PC-3 (cell line): ENCODE data around the gene NCDN. TPM values are rescaled to one million over a fixed set of nuclear protein-coding genes. Genes with fewer than 3 reads are reported as not detected.
"Not testable (repeated sequence)": the region's sequence is repeated elsewhere in the genome, so short reads cannot be mapped to it uniquely, and the experiment has no call there.

Experiments used
- ATAC-seq: fragments of 200-7000 bp; cut with Tn5 transposase; 2 replicates; pipeline ENCODE4 v1.9.1; 2020; ENCODE audit warnings: mild to moderate bottlenecking, moderate library complexity
- BruUV-seq: library from RNA; stranded (reverse); fragments of 400-500 nt; replicated peaks from 2 replicates; lab custom pipeline; 2021; lab: Mats Ljungman, UMichigan
- CTCF ChIA-PET: fragments of 300-600 bp; sonication (Branson Sonifier 250); formaldehyde crosslinking; loops from one replicate; lab custom pipeline; 2022; ENCODE audit warnings: antibody characterized with exemption; lab: Charles Lee
- POLR2A ChIA-PET: fragments of 300-600 bp; sonication (Branson Sonifier 250); formaldehyde crosslinking; loops from one replicate; lab custom pipeline; 2022; ENCODE audit warnings: antibody characterized with exemption; ENCODE audit not compliant: unreplicated experiment; lab: Charles Lee
- DNase-seq: peaks from one replicate; pipeline ENCODE4 v3.0.0-alpha.2; 2015
- H2AFZ ChIP-seq: fragments of 300-600 bp; sonication (generic); 2 replicates; pipeline ENCODE4 v1.6.0; 2016; ENCODE audit warnings: antibody characterized with exemption, low read length
- H3F3A ChIP-seq: fragments of 300-600 bp; sonication (generic); one replicate; pipeline ENCODE4 v1.6.0; 2017; ENCODE audit warnings: antibody characterized with exemption, low read length, control low read depth, mild to moderate bottlenecking; ENCODE audit not compliant: unreplicated experiment
- H3K27ac ChIP-seq: fragments of 300-600 bp; sonication (generic); 2 replicates; pipeline ENCODE4 v1.5.1; 2016; ENCODE audit warnings: mild to moderate bottlenecking, low read length
- H3K27me3 ChIP-seq: fragments of 300-600 bp; sonication (generic); 2 replicates; pipeline ENCODE4 v1.6.1; 2016; ENCODE audit warnings: low read length, mixed read lengths
- H3K36me3 ChIP-seq: fragments of 300-600 bp; sonication (generic); 2 replicates; pipeline ENCODE4 v1.6.1; 2016; ENCODE audit warnings: low read depth, mixed run types, low read length, mixed read lengths
- H3K4me1 ChIP-seq: fragments of 300-600 bp; sonication (generic); 2 replicates; pipeline ENCODE4 v1.5.1; 2016; ENCODE audit warnings: low read length; ENCODE audit not compliant: insufficient read depth
- H3K4me2 ChIP-seq: fragments of 300-600 bp; sonication (generic); 2 replicates; pipeline ENCODE4 v1.6.0; 2016; ENCODE audit warnings: low read length
- H3K4me3 ChIP-seq: fragments of 300-600 bp; sonication (generic); 2 replicates; pipeline ENCODE4 v1.5.1; 2016; ENCODE audit warnings: mild to moderate bottlenecking, low read length, mixed read lengths
- H3K79me2 ChIP-seq: fragments of 300-600 bp; sonication (generic); 2 replicates; pipeline ENCODE4 v1.6.1; 2017; ENCODE audit warnings: low read length, mixed read lengths
- H3K9ac ChIP-seq: fragments of 300-600 bp; sonication (generic); 2 replicates; pipeline ENCODE4 v1.6.0; 2016; ENCODE audit warnings: mild to moderate bottlenecking, low read length
- H3K9me2 ChIP-seq: fragments of 300-600 bp; sonication (generic); replicated peaks from 2 replicates; pipeline ENCODE4 v1.6.1; 2016; ENCODE audit warnings: mixed run types, low read length, mixed read lengths
- H3K9me3 ChIP-seq: fragments of 300-600 bp; sonication (generic); 2 replicates; pipeline ENCODE4 v1.6.1; 2016; ENCODE audit warnings: low read length, mixed read lengths
- H4K20me1 ChIP-seq: fragments of 300-600 bp; sonication (generic); 2 replicates; pipeline ENCODE4 v1.6.1; 2016; ENCODE audit warnings: low read length, mixed read lengths
- EZH2 ChIP-seq: fragments of 300-600 bp; sonication (generic); IDR thresholded peaks from one replicate; pipeline ENCODE4 v1.6.1; 2017; ENCODE audit warnings: antibody characterized with exemption, mild to moderate bottlenecking, low read length; ENCODE audit not compliant: unreplicated experiment
- EZH2phosphoT487 ChIP-seq: fragments of 300-600 bp; sonication (generic); IDR thresholded peaks from 2 replicates; pipeline ENCODE4 v1.6.1; 2018; ENCODE audit warnings: mild to moderate bottlenecking, antibody characterized with exemption, low read length, borderline replicate concordance
- intact Hi-C: fragments of 100-400 bp; cut with micrococcal nuclease; formaldehyde crosslinking; loops from 2 replicates; pipeline ENCODE4 v1.9.0; 2023
- total RNA-seq: library from RNA; depleted of rRNA; stranded (reverse); fragments of >200 nt; gene quantifications from 2 replicates; pipeline ENCODE4 v1.2.3, GENCODE V29; 2014
- TF ChIP-seq, protein P1 (sequence below): fragments of 300-600 bp; sonication (generic); conservative IDR thresholded peaks from 2 replicates; pipeline ENCODE4 v1.5.1; 2017; ENCODE audit warnings: antibody characterized with exemption, low read depth, mild to moderate bottlenecking, low read length

Gene NCDN
- total RNA-seq, 1 experiment from 2014 or later: 25.2 TPM

DNA sequence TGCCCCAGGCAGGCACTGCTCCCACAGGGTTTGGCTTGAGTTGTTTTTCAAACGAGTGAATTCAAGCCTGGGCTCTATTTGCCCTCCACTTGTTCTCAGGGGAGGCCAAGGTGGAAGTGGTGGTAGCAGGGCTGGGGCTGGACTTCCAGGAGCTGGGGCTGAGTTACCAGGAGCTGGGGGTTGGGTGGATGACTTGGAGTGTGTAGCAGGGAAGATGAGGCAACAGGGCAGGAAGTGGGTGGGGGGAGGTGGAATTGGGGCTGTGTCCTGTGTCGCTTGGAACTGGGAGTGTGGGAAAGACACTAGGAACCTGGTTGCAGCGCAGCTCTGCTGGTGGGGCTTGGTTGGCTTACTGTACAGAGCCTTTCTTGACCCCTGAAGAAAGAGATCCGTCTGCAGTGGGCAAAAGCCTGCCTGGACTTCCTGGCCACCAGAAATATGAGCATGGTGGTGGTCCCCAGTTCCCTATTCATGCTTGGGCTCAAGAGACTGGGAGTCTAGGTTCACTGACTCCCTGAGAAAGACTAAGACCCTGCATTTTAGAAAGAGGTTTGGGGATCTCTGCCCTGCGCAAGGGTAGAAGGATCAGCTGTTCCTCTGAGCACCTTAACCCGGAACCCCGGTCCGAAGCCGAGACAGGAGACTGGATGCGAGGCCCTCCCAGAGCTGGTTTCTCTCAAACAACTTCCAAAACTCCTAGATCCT, 18.6 kb downstream of the NCDN start:
- Histone ChIP-seq H4K20me1 (no peaks in the 10 kb centered on the region), H3F3A (no peaks in the 10 kb centered on the region), H3K9me3 (no peaks in the 10 kb centered on the region), H3K9ac (no peak overlapping the region), H3K9me2 (no peaks in the 10 kb centered on the region), H3K4me3 (no peak overlapping the region), H3K36me3 (no peaks in the 10 kb centered on the region), H2AFZ (no peak overlapping the region), H3K27ac (no peak overlapping the region), H3K27me3 (no peaks in the 10 kb centered on the region), H3K4me1 (peaks cover 4% of the 10 kb centered on the region; the same call in 1 of the 2 replicates), H3K79me2 (no peaks in the 10 kb centered on the region), H3K4me2 (no peak overlapping the region)
- ATAC-seq (no peak), DNase-seq (no peak)
- no TSS peak for BruUV-seq
- ChIA-PET POLR2A (no interaction called here), CTCF (no interaction called here)
- TF ChIP-seq EZH2phosphoT487: no peak
- TF ChIP-seq EZH2: no peak
- TF ChIP-seq, protein P1, sequence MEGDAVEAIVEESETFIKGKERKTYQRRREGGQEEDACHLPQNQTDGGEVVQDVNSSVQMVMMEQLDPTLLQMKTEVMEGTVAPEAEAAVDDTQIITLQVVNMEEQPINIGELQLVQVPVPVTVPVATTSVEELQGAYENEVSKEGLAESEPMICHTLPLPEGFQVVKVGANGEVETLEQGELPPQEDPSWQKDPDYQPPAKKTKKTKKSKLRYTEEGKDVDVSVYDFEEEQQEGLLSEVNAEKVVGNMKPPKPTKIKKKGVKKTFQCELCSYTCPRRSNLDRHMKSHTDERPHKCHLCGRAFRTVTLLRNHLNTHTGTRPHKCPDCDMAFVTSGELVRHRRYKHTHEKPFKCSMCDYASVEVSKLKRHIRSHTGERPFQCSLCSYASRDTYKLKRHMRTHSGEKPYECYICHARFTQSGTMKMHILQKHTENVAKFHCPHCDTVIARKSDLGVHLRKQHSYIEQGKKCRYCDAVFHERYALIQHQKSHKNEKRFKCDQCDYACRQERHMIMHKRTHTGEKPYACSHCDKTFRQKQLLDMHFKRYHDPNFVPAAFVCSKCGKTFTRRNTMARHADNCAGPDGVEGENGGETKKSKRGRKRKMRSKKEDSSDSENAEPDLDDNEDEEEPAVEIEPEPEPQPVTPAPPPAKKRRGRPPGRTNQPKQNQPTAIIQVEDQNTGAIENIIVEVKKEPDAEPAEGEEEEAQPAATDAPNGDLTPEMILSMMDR: no peak
- intact Hi-C loops: no loop called here

DNA sequence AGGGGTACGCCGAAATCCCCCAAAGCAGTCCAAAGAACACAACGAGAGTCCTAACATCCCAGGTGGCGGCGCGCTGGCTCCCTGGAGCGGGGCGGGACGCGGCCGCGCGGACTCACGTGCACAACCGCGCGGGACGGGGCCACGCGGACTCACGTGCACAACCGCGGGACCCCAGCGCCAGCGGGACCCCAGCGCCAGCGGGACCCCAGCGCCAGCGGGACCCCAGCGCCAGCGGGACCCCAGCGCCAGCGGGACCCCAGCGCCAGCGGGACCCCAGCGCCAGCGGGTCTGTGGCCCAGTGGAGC, 19.1 kb downstream of the NCDN start:
- DNase-seq, intact Hi-C loops: not testable (repeated sequence)

DNA sequence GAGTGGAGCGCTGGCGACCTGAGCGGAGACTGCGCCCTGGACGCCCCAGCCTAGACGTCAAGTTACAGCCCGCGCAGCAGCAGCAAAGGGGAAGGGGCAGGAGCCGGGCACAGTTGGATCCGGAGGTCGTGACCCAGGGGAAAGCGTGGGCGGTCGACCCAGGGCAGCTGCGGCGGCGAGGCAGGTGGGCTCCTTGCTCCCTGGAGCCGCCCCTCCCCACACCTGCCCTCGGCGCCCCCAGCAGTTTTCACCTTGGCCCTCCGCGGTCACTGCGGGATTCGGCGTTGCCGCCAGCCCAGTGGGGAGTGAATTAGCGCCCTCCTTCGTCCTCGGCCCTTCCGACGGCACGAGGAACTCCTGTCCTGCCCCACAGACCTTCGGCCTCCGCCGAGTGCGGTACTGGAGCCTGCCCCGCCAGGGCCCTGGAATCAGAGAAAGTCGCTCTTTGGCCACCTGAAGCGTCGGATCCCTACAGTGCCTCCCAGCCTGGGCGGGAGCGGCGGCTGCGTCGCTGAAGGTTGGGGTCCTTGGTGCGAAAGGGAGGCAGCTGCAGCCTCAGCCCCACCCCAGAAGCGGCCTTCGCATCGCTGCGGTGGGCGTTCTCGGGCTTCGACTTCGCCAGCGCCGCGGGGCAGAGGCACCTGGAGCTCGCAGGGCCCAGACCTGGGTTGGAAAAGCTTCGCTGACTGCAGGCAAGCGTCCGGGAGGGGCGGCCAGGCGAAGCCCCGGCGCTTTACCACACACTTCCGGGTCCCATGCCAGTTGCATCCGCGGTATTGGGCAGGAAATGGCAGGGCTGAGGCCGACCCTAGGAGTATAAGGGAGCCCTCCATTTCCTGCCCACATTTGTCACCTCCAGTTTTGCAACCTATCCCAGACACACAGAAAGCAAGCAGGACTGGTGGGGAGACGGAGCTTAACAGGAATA, 19.7 kb downstream of the NCDN start:
- H3K4me2 ChIP-seq: no peak overlapping the region
- no peaks in the 10 kb centered on the region for H3F3A ChIP-seq
- no peaks in the 10 kb centered on the region for H4K20me1 ChIP-seq
- POLR2A ChIA-PET: no interaction called here
- CTCF ChIA-PET: no interaction called here
- no peaks in the 10 kb centered on the region for H3K9me2 ChIP-seq
- H3K27me3 ChIP-seq: no peaks in the 10 kb centered on the region
- H3K36me3 ChIP-seq: no peaks in the 10 kb centered on the region
- no peak overlapping the region for H2AFZ ChIP-seq
- H3K4me1 ChIP-seq: peaks cover 4% of the 10 kb centered on the region; the same call in 1 of the 2 replicates
- TF ChIP-seq EZH2 (no peak), EZH2phosphoT487 (no peak)
- TF ChIP-seq, protein P1: no peak
- intact Hi-C loops: no loop called here
- H3K9me3 ChIP-seq: no peaks in the 10 kb centered on the region
- DNase-seq (no peak), ATAC-seq (no peak)
- H3K9ac ChIP-seq: no peak overlapping the region
- BruUV-seq: no TSS peak
- no peaks in the 10 kb centered on the region for H3K79me2 ChIP-seq
- no peak overlapping the region for H3K4me3 ChIP-seq
- no peak overlapping the region for H3K27ac ChIP-seq

More for the DNA sequence above, 19.1 kb downstream of the NCDN start:
- H3K79me2 ChIP-seq, POLR2A ChIA-PET, H3K9me2 ChIP-seq, CTCF ChIA-PET, H3K9me3 ChIP-seq, H3K4me3 ChIP-seq, H3K27me3 ChIP-seq, H4K20me1 ChIP-seq, H3K36me3 ChIP-seq, H3K4me2 ChIP-seq, H3K9ac ChIP-seq, H3K27ac ChIP-seq, BruUV-seq, H3K4me1 ChIP-seq, H3F3A ChIP-seq, H2AFZ ChIP-seq, ATAC-seq: not testable (repeated sequence)
